ENCODE measurements around the gene OGDH. TPM values are rescaled to one million over a fixed set of nuclear protein-coding genes. Genes with fewer than 3 reads are reported as not detected.
A peak's percentile ranks its signal among the peaks of the same experiment; 100 is the strongest.
"Not testable (repeated sequence)": the region's sequence is repeated elsewhere in the genome, so short reads cannot be mapped to it uniquely, and the experiment has no call there.

The OGDH gene
- total RNA-seq, 2 donors from 2014 or later: 123 to 132 TPM

GRCh38 chr7:44693641-44694313, 87.3 kb downstream of the OGDH start:
- intact Hi-C loops (cut with DNase I): no loop called here
- DNase-seq (ENCODE audit: low spot score): peak; percentile 66

GRCh38 chr7:44694326-44694725, 87.9 kb downstream of the OGDH start:
- intact Hi-C loops (cut with DNase I): no loop called here
- DNase-seq (ENCODE audit: low spot score): peak; percentile 51

- intact Hi-C loops (cut with DNase I): no loop called here
- peak; percentile 14 for DNase-seq (ENCODE audit: low spot score)
Measured at GRCh38 chr7:44694766-44695165, 88.3 kb downstream of the OGDH start.

- DNase-seq (ENCODE audit: low spot score): peak; percentile 23
- intact Hi-C loops (cut with DNase I): no loop called here
Measured at GRCh38 chr7:44695756-44696155, 89.3 kb downstream of the OGDH start.

- DNase-seq (ENCODE audit: low spot score): peak; percentile 57
- intact Hi-C loops (cut with DNase I): no loop called here
Measured at GRCh38 chr7:44696728-44697127, 90.3 kb downstream of the OGDH start.

GRCh38 chr7:44697136-44698045, 91.0 kb downstream of the OGDH start:
- intact Hi-C loops (cut with DNase I): no loop called here
- DNase-seq (ENCODE audit: low spot score): peak; percentile 75

- intact Hi-C loops (cut with DNase I): no loop called here
- DNase-seq (ENCODE audit: low spot score): peak; percentile 53
Measured at GRCh38 chr7:44698046-44698580, 91.7 kb downstream of the OGDH start.

GRCh38 chr7:44699598-44699997, 93.2 kb downstream of the OGDH start:
- DNase-seq (ENCODE audit: low spot score): peak; percentile 15
- intact Hi-C loops (cut with DNase I): not testable (repeated sequence)

- DNase-seq (ENCODE audit: low spot score): peak; percentile 44
Measured at GRCh38 chr7:44700322-44700721, 93.9 kb downstream of the OGDH start.

GRCh38 chr7:44703391-44703790, 97.0 kb downstream of the OGDH start:
- peak; percentile 12 for DNase-seq (ENCODE audit: low spot score)
- intact Hi-C loops (cut with DNase I): not testable (repeated sequence)

More at GRCh38 chr7:44700322-44700721, 93.9 kb downstream of the OGDH start:
- intact Hi-C loops (cut with DNase I): no loop called here

- intact Hi-C loops (cut with DNase I): no loop called here
- DNase-seq (ENCODE audit: low spot score): no peak
Measured at GRCh38 chr7:44703921-44704320, 97.5 kb downstream of the OGDH start.

- intact Hi-C loops (cut with DNase I): no loop called here
- no peak for DNase-seq (ENCODE audit: low spot score)
Measured at GRCh38 chr7:44705434-44705833, 99.0 kb downstream of the OGDH start.

- DNase-seq (ENCODE audit: low spot score): peak; percentile 69
- intact Hi-C loops (cut with DNase I): no loop called here
Measured at GRCh38 chr7:44706788-44707557, 100.5 kb downstream of the OGDH start.

GRCh38 chr7:44707558-44708230, 101.3 kb downstream of the OGDH start:
- peak; percentile 78 for DNase-seq (ENCODE audit: low spot score)
- intact Hi-C loops (cut with DNase I): no loop called here

GRCh38 chr7:44709011-44709915, 102.8 kb downstream of the OGDH start:
- intact Hi-C loops (cut with DNase I): no loop called here
- peak; percentile 46 for DNase-seq (ENCODE audit: low spot score)

GRCh38 chr7:44709945-44710596, 103.6 kb downstream of the OGDH start:
- intact Hi-C loops (cut with DNase I): no loop called here

GRCh38 chr7:44711528-44711927, 105.1 kb downstream of the OGDH start:
- DNase-seq (ENCODE audit: low spot score): peak; percentile 44
- intact Hi-C loops (cut with DNase I): no loop called here

More at GRCh38 chr7:44709945-44710596, 103.6 kb downstream of the OGDH start:
- DNase-seq (ENCODE audit: low spot score): peak; percentile 57

Measured in posterior vena cava (tissue), 2 donors.